Activated CD4-positive, alpha-beta T cell treated with anti-CD3 and anti-CD28 coated beads, Interleukin-2, amount 10 ng/mL, durations not matched to agents 7 days and 5 days (primary cell): Measurements from ENCODE around the gene FLNC. TPM values are rescaled to one million over a fixed set of nuclear protein-coding genes. Genes with fewer than 3 reads are reported as not detected.

ENCODE experiments used
- CTCF ChIA-PET: fragments of 350-600 bp; sonication (Branson Sonifier 250); formaldehyde crosslinking; loops from one replicate; lab custom pipeline; 2021; ENCODE audit warnings: antibody characterized with exemption; lab: Charles Lee
- POLR2A ChIA-PET: fragments of 350-600 bp; sonication (Branson Sonifier 250); formaldehyde crosslinking; loops from one replicate; lab custom pipeline; 2021; ENCODE audit warnings: antibody characterized with exemption; lab: Charles Lee
- DNase-seq: peaks from one replicate; pipeline ENCODE4 v3.0.0-alpha.2; 2020
- H3K27ac Mint-ChIP-seq: one replicate; pipeline ENCODE4 v1.8.0; 2021; ENCODE audit warnings: mild to moderate bottlenecking, moderate library complexity, mixed read lengths
- H3K27me3 Mint-ChIP-seq: one replicate; pipeline ENCODE4 v1.8.0; 2021; ENCODE audit warnings: mixed read lengths
- H3K36me3 Mint-ChIP-seq: one replicate; pipeline ENCODE4 v1.8.0; 2021; ENCODE audit warnings: low read depth, mixed read lengths
- H3K4me1 Mint-ChIP-seq: one replicate; pipeline ENCODE4 v1.8.0; 2021; ENCODE audit warnings: mixed read lengths
- H3K4me3 Mint-ChIP-seq: one replicate; pipeline ENCODE4 v1.8.0; 2021; ENCODE audit warnings: mild to moderate bottlenecking, moderate library complexity, mixed read lengths
- H3K9me3 Mint-ChIP-seq: one replicate; pipeline ENCODE4 v1.8.0; 2021; ENCODE audit warnings: mixed read lengths
- total RNA-seq, 2 experiments: library from RNA; stranded (reverse); gene quantifications; one replicate each; pipeline ENCODE4 v1.2.3, GENCODE V29; 2021

The FLNC gene
- total RNA-seq, 2 experiments from 2014 or later, result not detected

DNA sequence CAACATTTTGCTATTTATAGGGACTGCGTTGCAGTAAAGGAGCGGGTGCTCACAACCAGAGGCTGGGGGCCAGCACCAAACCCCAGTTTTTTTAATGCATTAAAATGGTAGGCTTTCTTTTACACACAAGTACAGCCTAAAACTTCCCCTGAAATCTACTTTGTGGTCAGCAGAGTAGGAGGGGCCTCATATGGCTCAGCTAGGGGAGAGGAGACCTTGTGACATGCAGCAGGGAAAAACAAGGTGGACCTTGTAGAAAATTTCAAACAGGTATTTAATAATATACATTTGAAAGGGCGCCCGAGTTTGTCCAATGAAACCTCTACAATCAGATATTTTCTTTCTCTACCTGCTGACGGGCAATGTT lies 37.0 kb upstream of the FLNC start:
- CTCF ChIA-PET, result interaction anchor here (0.5 kb wide), 1 partner anchor 50 kb away, joined by 3 read pairs; no protein-coding TSS in a partner anchor
- POLR2A ChIA-PET, result no interaction called here
- H3K4me3 Mint-ChIP-seq, result no peak overlapping the region
- H3K9me3 Mint-ChIP-seq, result no peaks in the 10 kb centered on the region
- no peak overlapping the region for H3K27ac Mint-ChIP-seq
- H3K27me3 Mint-ChIP-seq, result peaks cover 19% of the 10 kb centered on the region
- H3K36me3 Mint-ChIP-seq, result no peaks in the 10 kb centered on the region
- no peak for DNase-seq
- peaks cover 10% of the 10 kb centered on the region for H3K4me1 Mint-ChIP-seq

DNA sequence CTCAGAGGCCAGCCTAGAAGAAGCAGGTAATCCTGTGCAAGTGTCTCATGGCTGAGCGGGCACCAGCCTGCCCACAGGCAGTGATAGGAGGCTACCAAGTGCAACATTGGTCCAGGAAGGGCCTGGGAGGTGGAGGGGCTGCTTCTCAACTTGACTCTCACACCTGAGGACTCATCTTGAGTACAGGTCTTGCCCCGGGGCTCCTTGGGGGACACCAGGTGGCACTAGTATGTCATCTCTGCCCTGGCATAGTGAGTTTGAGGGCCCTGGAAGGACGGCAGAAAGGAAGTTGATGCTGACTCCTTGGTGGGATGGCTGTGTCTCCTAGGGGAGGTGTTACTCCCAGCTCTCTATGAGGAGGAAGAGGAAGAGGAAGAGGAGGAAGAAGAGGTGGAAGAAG lies 36.2 kb upstream of the FLNC start:
- DNase-seq, result peak; percentile 48
- Mint-ChIP-seq H3K4me1 (peaks cover 10% of the 10 kb centered on the region), H3K36me3 (no peaks in the 10 kb centered on the region), H3K27me3 (peaks cover 15% of the 10 kb centered on the region), H3K4me3 (no peak overlapping the region), H3K27ac (no peak overlapping the region), H3K9me3 (no peaks in the 10 kb centered on the region)
- POLR2A ChIA-PET, result no interaction called here
- CTCF ChIA-PET, result no interaction called here

DNA sequence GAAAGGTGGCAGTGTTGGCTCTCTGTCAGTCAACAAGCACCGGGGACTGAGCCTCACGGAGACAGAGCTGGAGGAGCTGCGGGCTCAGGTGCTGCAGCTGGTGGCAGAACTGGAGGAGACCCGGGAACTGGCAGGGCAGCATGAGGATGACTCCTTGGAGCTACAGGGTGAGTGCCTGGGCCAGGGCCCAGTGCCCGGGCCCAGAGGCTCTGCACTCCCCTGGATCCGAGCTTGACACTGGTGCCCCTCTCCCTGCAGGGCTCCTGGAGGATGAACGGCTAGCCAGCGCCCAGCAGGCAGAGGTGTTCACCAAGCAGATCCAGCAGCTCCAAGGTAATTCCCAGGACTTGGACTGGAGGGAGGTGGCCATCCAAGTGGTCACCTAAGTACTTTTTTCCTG lies 35.8 kb upstream of the FLNC start:
- no peak overlapping the region for H3K4me3 Mint-ChIP-seq
- peaks cover 11% of the 10 kb centered on the region for H3K27me3 Mint-ChIP-seq
- DNase-seq, result no peak
- no peaks in the 10 kb centered on the region for H3K9me3 Mint-ChIP-seq
- CTCF ChIA-PET, result no interaction called here
- POLR2A ChIA-PET, result no interaction called here
- H3K27ac Mint-ChIP-seq, result no peak overlapping the region
- H3K4me1 Mint-ChIP-seq, result peaks cover 10% of the 10 kb centered on the region
- H3K36me3 Mint-ChIP-seq, result no peaks in the 10 kb centered on the region

DNA sequence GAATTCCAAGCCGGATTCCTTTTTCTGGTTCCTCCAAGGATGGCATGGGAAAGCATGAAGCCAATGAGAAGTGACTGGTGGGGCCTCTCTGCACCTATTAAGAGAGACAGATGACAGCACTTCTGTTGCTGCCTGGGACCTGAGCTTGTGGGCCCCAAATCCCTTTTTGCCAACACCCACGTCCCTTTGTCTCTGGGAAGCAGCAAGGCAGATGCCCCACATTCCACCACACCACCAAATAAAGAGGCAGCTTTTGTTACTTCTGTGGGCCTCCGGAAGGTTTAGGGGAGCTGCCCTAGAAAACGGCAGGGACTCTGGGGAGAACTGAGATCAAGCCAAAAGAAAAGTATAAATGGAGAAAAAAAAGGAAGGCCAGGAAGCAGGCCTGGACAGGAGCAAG lies 35.1 kb upstream of the FLNC start:
- DNase-seq, result no peak
- H3K9me3 Mint-ChIP-seq, result no peaks in the 10 kb centered on the region

DNA sequence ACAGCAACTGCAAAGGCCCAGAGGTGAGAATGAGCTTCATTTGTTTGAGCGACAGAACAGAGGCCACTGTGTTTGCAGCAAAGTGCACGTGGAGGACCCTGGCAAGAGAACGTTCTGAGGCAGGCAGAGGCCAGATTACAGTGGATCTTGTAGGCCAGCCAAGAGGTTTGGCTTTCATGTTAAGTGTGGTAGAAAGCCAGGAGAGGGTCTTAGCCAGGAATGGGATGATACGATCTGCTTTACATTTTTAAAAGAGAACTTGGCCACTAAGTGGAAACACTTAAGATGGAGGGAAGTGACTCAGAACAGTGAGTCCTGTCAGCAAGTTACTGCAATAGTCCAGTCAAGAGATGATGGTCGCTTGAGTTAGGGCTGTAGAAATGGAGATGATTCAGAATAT lies 33.9 kb upstream of the FLNC start:
- H3K27me3 Mint-ChIP-seq, result no peaks in the 10 kb centered on the region
- no peaks in the 10 kb centered on the region for H3K9me3 Mint-ChIP-seq
- H3K4me3 Mint-ChIP-seq, result no peak overlapping the region
- H3K36me3 Mint-ChIP-seq, result no peaks in the 10 kb centered on the region
- peaks cover 6% of the 10 kb centered on the region for H3K4me1 Mint-ChIP-seq
- ChIA-PET POLR2A (no interaction called here), CTCF (interaction anchor here (0.7 to 1.4 kb wide), 2 partner anchors 8 to 16 kb away, joined by 3 to 4 read pairs; no protein-coding TSS in a partner anchor)
- no peak overlapping the region for H3K27ac Mint-ChIP-seq
- no peak for DNase-seq

More for the DNA sequence above, 35.1 kb upstream of the FLNC start:
- ChIA-PET CTCF (interaction anchor here (0.9 to 1.4 kb wide), 2 partner anchors 18 to 19 kb away, joined by 3 to 4 read pairs; no protein-coding TSS in a partner anchor), POLR2A (no interaction called here)
- H3K4me3 Mint-ChIP-seq, result no peak overlapping the region
- no peaks in the 10 kb centered on the region for H3K36me3 Mint-ChIP-seq
- no peak overlapping the region for H3K27ac Mint-ChIP-seq
- peaks cover 10% of the 10 kb centered on the region for H3K4me1 Mint-ChIP-seq
- peaks cover 4% of the 10 kb centered on the region for H3K27me3 Mint-ChIP-seq

DNA sequence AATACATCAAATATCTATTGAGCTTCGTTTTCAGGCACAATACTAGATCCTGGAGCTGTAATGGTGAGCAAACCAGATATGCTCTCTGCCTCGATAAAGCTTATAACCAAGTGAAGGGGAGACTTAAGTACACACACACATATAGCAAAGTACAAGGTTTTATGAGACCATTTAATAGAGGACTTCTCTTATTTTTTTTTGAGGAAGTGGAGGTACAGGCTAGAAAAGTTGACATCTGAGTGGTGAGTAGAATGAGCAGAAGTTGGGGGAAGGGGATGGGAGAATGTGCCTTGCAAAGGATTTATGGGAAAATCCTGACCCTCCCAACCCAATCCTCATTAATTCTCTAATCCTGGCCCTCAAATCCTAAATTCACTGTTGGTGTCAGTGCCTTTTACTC lies 30.8 kb upstream of the FLNC start:
- CTCF ChIA-PET, result interaction anchor here (0.7 kb wide), 1 partner anchor 129 kb away, joined by 3 read pairs; no protein-coding TSS in a partner anchor
- no peak overlapping the region for H3K4me3 Mint-ChIP-seq
- H3K36me3 Mint-ChIP-seq, result no peaks in the 10 kb centered on the region

DNA sequence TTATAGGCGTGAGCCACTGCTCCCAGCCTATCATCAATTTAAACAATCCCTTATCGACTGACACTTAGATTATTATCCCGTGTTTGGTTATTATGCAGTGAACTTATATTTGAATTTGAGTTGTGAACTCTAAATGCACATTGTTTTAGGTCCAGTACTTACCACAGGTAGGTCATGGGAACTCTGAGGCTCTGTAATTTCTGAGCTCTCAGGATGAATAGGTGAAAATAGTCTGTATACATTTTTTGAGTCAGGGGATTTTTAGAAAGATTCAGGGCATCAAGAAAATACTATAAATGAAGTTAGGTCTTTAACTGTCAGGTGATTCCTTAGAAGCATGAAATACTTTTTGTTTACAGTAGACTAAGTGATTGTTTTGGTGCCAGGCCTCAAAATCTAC lies 29.6 kb upstream of the FLNC start:
- no peaks in the 10 kb centered on the region for H3K36me3 Mint-ChIP-seq
- no peaks in the 10 kb centered on the region for H3K9me3 Mint-ChIP-seq
- H3K4me1 Mint-ChIP-seq, result no peaks in the 10 kb centered on the region
- H3K4me3 Mint-ChIP-seq, result no peak overlapping the region
- ChIA-PET POLR2A (no interaction called here), CTCF (interaction anchor here (2.0 kb wide), 1 partner anchor 15 kb away, joined by 7 read pairs; no protein-coding TSS in a partner anchor)
- DNase-seq, result no peak
- no peaks in the 10 kb centered on the region for H3K27me3 Mint-ChIP-seq
- H3K27ac Mint-ChIP-seq, result no peak overlapping the region

More for the DNA sequence above, 30.8 kb upstream of the FLNC start:
- Mint-ChIP-seq H3K9me3 (no peaks in the 10 kb centered on the region), H3K27ac (no peak overlapping the region), H3K27me3 (no peaks in the 10 kb centered on the region), H3K4me1 (no peaks in the 10 kb centered on the region)
- POLR2A ChIA-PET, result no interaction called here
- no peak for DNase-seq

DNA sequence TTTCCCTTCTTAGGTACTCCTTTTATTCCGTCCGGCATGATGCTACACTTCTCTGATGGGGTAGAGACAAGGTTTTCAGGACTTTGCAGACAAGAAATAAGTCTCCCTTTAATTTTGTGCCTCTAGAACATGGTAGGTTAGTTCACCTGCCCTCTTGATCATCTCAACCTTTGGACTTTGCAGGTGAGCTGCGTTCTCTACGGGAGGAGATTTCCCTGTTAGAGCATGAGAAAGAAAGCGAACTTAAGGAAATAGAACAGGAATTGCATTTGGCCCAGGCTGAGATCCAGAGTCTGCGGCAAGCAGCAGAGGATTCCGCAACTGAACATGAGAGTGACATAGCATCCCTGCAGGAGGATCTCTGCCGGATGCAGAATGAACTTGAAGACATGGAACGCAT lies 29.2 kb upstream of the FLNC start:
- H3K4me1 Mint-ChIP-seq, result no peaks in the 10 kb centered on the region
- no peak overlapping the region for H3K27ac Mint-ChIP-seq
- DNase-seq, result no peak
- POLR2A ChIA-PET, result no interaction called here
- H3K27me3 Mint-ChIP-seq, result no peaks in the 10 kb centered on the region
- H3K9me3 Mint-ChIP-seq, result no peaks in the 10 kb centered on the region
- H3K36me3 Mint-ChIP-seq, result no peaks in the 10 kb centered on the region
- CTCF ChIA-PET, result interaction anchor here (2.0 kb wide), 1 partner anchor 15 kb away, joined by 7 read pairs; no protein-coding TSS in a partner anchor
- no peak overlapping the region for H3K4me3 Mint-ChIP-seq

DNA sequence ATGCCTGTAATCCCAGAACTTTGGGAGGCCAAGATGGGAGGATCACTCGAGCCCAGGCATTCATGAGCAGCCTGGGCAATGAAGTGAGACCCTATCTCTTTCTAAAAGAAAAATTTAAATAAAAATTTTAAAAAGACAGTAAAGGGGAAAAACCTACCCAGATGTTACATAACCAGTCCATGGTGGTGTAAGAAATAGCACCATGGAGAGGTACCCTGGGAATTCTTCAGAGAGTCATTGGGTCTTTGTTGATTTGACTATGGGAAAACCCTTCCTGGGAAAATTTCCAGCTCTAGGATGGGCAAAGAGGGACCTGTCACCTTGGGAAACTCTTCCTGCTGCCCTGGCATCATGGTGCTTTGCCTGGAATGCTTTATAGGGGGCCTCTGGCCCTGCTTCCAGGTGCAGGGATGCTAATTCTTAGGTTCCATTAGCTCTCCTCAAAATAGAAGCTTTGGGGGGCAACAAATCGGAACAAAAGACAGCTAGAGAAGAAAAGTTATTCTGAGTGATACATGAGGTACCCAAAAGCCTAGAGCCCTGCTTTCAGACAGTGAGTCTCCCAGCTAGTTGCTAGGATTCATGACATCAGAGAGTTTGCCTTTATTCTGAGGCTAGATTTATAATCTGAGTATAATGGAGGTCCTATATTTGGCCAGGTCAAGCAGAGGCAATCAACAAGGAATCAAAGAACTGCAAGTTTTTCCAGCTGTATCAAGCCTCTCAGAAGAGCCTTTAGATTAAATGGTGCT lies 28.4 kb upstream of the FLNC start:
- POLR2A ChIA-PET, result no interaction called here
- no peak for DNase-seq

DNA sequence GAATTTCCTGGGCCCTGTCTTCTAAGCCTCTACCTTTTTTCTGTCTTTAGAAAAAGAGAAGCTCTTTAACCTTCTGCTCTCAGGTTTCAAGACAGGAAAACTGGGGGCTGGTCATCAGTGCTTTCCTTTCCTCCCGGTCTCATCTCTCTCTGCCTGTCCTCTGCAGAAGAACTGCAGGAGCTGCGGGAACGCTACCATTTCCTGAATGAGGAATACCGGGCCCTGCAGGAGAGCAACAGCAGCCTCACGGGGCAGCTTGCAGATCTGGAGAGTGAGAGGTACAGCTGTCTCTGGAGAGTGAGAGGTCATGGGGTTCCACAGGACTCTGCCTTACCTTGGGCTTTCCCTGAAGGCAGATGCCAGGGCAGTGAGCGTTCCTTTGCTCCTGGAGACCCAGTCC lies 25.7 kb upstream of the FLNC start:
- CTCF ChIA-PET, result interaction anchor here (0.6 to 1.4 kb wide), 2 partner anchors 8 to 35 kb away, joined by 3 read pairs; no protein-coding TSS in a partner anchor
- Mint-ChIP-seq H3K27me3 (no peaks in the 10 kb centered on the region), H3K4me3 (no peak overlapping the region), H3K27ac (no peak overlapping the region), H3K4me1 (no peaks in the 10 kb centered on the region), H3K9me3 (no peaks in the 10 kb centered on the region), H3K36me3 (no peaks in the 10 kb centered on the region)
- POLR2A ChIA-PET, result no interaction called here
- no peak for DNase-seq

More for the DNA sequence above, 28.4 kb upstream of the FLNC start:
- H3K27ac Mint-ChIP-seq, result no peak overlapping the region
- H3K9me3 Mint-ChIP-seq, result no peaks in the 10 kb centered on the region
- CTCF ChIA-PET, result interaction anchor here (0.8 to 2.0 kb wide), 2 partner anchors 14 to 16 kb away, joined by 3 to 7 read pairs; no protein-coding TSS in a partner anchor
- H3K4me1 Mint-ChIP-seq, result no peaks in the 10 kb centered on the region
- no peaks in the 10 kb centered on the region for H3K36me3 Mint-ChIP-seq
- no peak overlapping the region for H3K4me3 Mint-ChIP-seq
- H3K27me3 Mint-ChIP-seq, result no peaks in the 10 kb centered on the region

DNA sequence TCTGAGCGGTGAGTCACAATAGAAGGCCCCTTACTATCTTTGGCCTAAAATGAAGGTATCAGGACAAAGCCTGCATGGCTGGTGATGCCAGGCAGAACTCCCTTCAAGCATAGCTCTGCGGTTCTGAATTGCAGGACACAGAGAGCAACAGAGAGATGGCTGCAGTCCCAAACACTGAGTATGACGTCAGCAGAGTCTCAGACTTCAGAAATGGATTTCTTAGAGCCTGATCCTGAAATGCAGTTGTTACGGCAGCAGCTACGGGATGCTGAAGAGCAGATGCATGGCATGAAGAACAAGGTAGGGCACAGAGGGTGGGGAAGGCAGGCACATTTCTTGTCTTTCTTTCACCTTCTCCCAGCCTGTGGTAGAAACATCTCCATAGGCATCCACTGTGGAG lies 25.0 kb upstream of the FLNC start:
- Mint-ChIP-seq H3K27ac (no peak overlapping the region), H3K9me3 (no peaks in the 10 kb centered on the region), H3K36me3 (no peaks in the 10 kb centered on the region), H3K27me3 (no peaks in the 10 kb centered on the region), H3K4me3 (no peak overlapping the region), H3K4me1 (no peaks in the 10 kb centered on the region)
- no peak for DNase-seq
- ChIA-PET CTCF (interaction anchor here (1.4 to 1.7 kb wide), 2 partner anchors 36 to 58 kb away, joined by 3 to 4 read pairs; partner anchors contain the start of gene ATP6V1F), POLR2A (no interaction called here)

DNA sequence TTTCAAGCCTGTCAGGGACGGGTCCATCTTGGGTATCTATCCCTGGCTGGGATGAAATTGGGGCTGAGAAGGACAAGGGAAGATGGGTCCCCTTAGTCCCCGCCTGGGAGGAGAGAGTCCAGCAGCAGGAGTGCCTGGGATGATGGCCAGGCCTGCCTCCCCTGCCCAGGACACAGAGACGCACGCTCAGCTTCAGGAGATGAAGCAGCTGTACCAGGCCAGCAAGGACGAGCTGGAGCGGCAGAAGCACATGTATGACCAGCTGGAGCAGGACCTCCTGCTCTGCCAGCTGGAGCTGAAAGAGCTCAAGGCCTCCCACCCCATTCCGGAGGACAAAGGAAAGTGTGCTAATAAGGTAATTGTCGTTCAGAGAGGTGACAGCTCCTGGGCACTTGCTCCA lies 23.0 kb upstream of the FLNC start:
- H3K9me3 Mint-ChIP-seq, result no peaks in the 10 kb centered on the region
- CTCF ChIA-PET, result interaction anchor here (1.0 to 1.7 kb wide), 3 partner anchors 15 to 56 kb away, joined by 3 to 4 read pairs (median 3); partner anchors contain the start of genes ATP6V1F and CCDC136
- H3K27ac Mint-ChIP-seq, result no peak overlapping the region
- DNase-seq, result no peak
- no peak overlapping the region for H3K4me3 Mint-ChIP-seq
- POLR2A ChIA-PET, result no interaction called here
- no peaks in the 10 kb centered on the region for H3K27me3 Mint-ChIP-seq
- no peaks in the 10 kb centered on the region for H3K4me1 Mint-ChIP-seq
- H3K36me3 Mint-ChIP-seq, result no peaks in the 10 kb centered on the region

DNA sequence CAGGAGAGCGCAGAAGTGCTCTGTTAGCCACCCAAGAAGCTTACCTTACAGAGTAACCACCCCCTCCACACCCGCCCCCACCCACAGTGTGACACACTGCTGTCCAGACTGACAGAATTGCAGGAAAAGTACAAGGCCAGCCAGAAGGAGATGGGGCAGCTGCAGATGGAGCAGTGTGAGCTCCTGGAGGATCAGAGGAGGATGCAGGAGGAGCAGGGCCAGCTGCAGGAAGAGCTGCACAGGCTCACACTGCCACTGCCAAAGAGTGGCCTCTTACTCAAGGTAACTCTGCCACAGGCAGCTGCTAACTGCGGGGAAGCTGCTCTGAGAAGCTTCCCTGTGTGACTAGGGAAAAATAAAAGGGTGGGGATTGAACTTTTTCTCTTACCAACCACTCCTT lies 20.8 kb upstream of the FLNC start:
- ChIA-PET CTCF (interaction anchor here (0.6 to 1.0 kb wide), 3 partner anchors 19 to 153 kb away, joined by 3 to 5 read pairs (median 4); no protein-coding TSS in a partner anchor), POLR2A (no interaction called here)
- H3K27ac Mint-ChIP-seq, result no peak overlapping the region
- no peaks in the 10 kb centered on the region for H3K4me1 Mint-ChIP-seq
- H3K4me3 Mint-ChIP-seq, result no peak overlapping the region
- H3K27me3 Mint-ChIP-seq, result no peaks in the 10 kb centered on the region
- H3K9me3 Mint-ChIP-seq, result no peaks in the 10 kb centered on the region
- H3K36me3 Mint-ChIP-seq, result no peaks in the 10 kb centered on the region
- no peak for DNase-seq
